PC-3 (cell line): ENCODE results near the gene SDK1.

Source experiments
- CTCF ChIP-seq: fragments of 300-600 bp; sonication (generic); conservative IDR thresholded peaks from 2 replicates; pipeline ENCODE4 v1.5.1; 2017; ENCODE audit warnings: antibody characterized with exemption, low read depth, mild to moderate bottlenecking, low read length
- EZH2 ChIP-seq: fragments of 300-600 bp; sonication (generic); IDR thresholded peaks from one replicate; pipeline ENCODE4 v1.6.1; 2017; ENCODE audit warnings: antibody characterized with exemption, mild to moderate bottlenecking, low read length; ENCODE audit not compliant: unreplicated experiment
- EZH2phosphoT487 ChIP-seq: fragments of 300-600 bp; sonication (generic); IDR thresholded peaks from 2 replicates; pipeline ENCODE4 v1.6.1; 2018; ENCODE audit warnings: mild to moderate bottlenecking, antibody characterized with exemption, low read length, borderline replicate concordance

GRCh38 chr7:3866277-3866676 lies 565.2 kb downstream of the SDK1 start:
- TF ChIP-seq EZH2phosphoT487 (no peak), CTCF (no peak), EZH2 (no peak)
